ENCODE measurements around the gene DGKG. TPM values are rescaled to one million over a fixed set of nuclear protein-coding genes. Genes with fewer than 3 reads are reported as not detected.

Gene DGKG
- total and polyA plus RNA-seq, 9 of the 15 experiments (the other 6 are each of a cell fraction or from before 2014, with no cell fraction given): 0.01 to 0.36 (median 0.15) TPM

DNA sequence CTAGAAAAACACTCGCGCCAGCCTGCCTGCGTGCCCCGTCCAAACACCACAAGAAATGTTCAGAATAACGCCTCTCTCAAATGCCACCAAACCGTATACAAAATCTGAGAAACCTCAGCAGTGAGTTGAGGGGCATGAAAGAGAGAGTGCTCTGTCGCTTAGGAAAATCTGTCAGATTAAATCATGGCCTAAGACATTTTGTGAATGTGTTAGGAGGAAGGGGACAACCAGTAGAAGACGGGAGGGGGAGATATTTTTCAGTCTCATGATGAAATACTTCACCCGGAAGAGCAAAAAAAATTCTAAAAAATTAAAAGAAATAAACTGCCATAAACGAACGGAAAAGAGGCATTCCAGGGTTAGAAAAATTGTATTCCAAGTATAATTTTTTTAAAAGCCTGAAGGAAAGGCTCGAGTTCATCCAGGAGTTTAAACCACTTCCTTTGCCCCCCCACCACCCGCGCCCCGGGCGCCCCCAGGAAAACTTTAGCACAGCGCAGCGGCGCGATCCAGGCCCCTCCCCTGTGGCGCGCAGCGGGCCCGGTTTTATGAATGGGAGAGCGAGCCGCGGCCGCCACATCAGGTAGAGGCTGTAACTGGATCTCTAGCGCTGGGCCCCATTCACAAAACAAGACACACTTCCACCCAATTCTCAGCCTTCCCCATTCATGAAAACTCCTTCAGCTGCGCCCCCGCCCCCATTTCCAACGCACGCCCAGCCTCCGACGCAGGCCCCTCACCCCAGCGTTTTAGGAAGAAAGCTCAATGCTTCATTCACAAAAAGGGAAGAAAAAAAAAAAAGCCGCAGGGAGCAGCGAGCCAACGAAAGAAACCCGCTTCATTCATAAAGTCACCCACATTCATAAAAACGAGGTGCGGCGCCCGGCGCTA lies 254.6 kb downstream of the DGKG start (continued):
- TF ChIP-seq ZMIZ1 (IDR thresholded peaks at IDR 0.05; ENCODE audit: low read depth in 2 of 2, low read length in 2 of 2): no peak
- no peak for TF ChIP-seq RUNX1 (IDR thresholded peaks at IDR 0.05; ENCODE audit: low read depth)
- no peak for TF ChIP-seq NEUROD1 (IDR thresholded peaks at IDR 0.05; ENCODE audit: borderline replicate concordance, low read depth, low read length, partially characterized antibody)
- peak; percentile 67 for TF ChIP-seq HMGN3 (IDR thresholded peaks at IDR 0.05; ENCODE audit: borderline replicate concordance, extremely low read depth, insufficient read length, low read depth, low read length)
- TF ChIP-seq THAP7 (CRISPR knock-in tag; IDR thresholded peaks at IDR 0.05): no peak
- no peak for TF ChIP-seq EZH2 (IDR thresholded peaks at IDR 0.05; ENCODE audit: borderline replicate concordance, low read depth, low read length)
- no peak for TF ChIP-seq RFX5 (IDR thresholded peaks at IDR 0.05; ENCODE audit: low read depth, low read length)
- no peak for TF ChIP-seq ETS2 (tag; IDR thresholded peaks at IDR 0.05; ENCODE audit: borderline replicate concordance, poor library complexity, severe bottlenecking)
- no peak for TF ChIP-seq MECOM (CRISPR knock-in tag; IDR thresholded peaks at IDR 0.05)
- no peak for TF ChIP-seq MAFF (IDR thresholded peaks at IDR 0.05; ENCODE audit: low read length)
- TF ChIP-seq WHSC1 (IDR thresholded peaks at IDR 0.05; ENCODE audit: low read length): no peak
- no peak for TF ChIP-seq DNMT1 (IDR thresholded peaks at IDR 0.05)
- TF ChIP-seq CHAMP1 (IDR thresholded peaks at IDR 0.05): no peak
- TF ChIP-seq YY1 (IDR thresholded peaks at IDR 0.05; ENCODE audit: borderline replicate concordance in 1 of 3, control insufficient read depth in 1 of 3, extremely low read depth in 1 of 3, insufficient read depth in 3 of 3, insufficient read length in 1 of 3, insufficient replicate concordance in 2 of 3, low read depth in 1 of 3, low read length in 2 of 3): peak in 1 of 3 experiments; percentile 33
- 0 out of 2 replicates have a peak, but pooled peaks have one; percentile 30 for TF ChIP-seq NFRKB (IDR thresholded peaks at IDR 0.05; ENCODE audit: low read depth)
- TF ChIP-seq FOXJ2 (tag; IDR thresholded peaks at IDR 0.05): no peak
- TF ChIP-seq TRIM24 (IDR thresholded peaks at IDR 0.05): no peak
- no peak for TF ChIP-seq MBD1 (CRISPR knock-in tag; IDR thresholded peaks at IDR 0.05)
